Activated naive CD8-positive, alpha-beta T cell treated with anti-CD3 and anti-CD28 coated beads, Interleukin-2, amount 50 U/mL, for 24 hours (primary cell): ENCODE data around the gene AHSA1.
A peak's percentile ranks its signal among the peaks of the same experiment; 100 is the strongest.

Experiments
- ATAC-seq: fragments of 150-1000 bp; cut with Tn5 transposase; one replicate; pipeline ENCODE4 v1.10.0; 2021
- DNase-seq: peaks from one replicate; pipeline ENCODE4 v3.0.0; 2021
- H3K27ac Mint-ChIP-seq: one replicate; pipeline ENCODE4 v1.8.0; 2021; ENCODE audit warnings: mild to moderate bottlenecking, mixed read lengths
- H3K27me3 Mint-ChIP-seq: one replicate; pipeline ENCODE4 v1.8.0; 2021; ENCODE audit warnings: mixed read lengths
- H3K36me3 Mint-ChIP-seq: one replicate; pipeline ENCODE4 v1.8.0; 2021; ENCODE audit warnings: low read depth, mixed read lengths
- H3K4me1 Mint-ChIP-seq: one replicate; pipeline ENCODE4 v1.8.0; 2021; ENCODE audit warnings: mixed read lengths
- H3K4me3 Mint-ChIP-seq: one replicate; pipeline ENCODE4 v1.8.0; 2021; ENCODE audit warnings: mild to moderate bottlenecking, moderate library complexity, mixed read lengths
- H3K9me3 Mint-ChIP-seq: one replicate; pipeline ENCODE4 v1.8.0; 2021; ENCODE audit warnings: mixed read lengths

Gene AHSA1

GRCh38 chr14:77457115-77457521 is 775 bp upstream of the AHSA1 start:
- ATAC-seq = peak; percentile 0
- H3K27ac Mint-ChIP-seq = peak overlapping the region; percentile 100
- DNase-seq = no peak
- H3K4me1 Mint-ChIP-seq = peaks cover 36% of the 10 kb centered on the region
- no peaks in the 10 kb centered on the region for H3K27me3 Mint-ChIP-seq
- H3K4me3 Mint-ChIP-seq = peak overlapping the region; percentile 100
- H3K36me3 Mint-ChIP-seq = peaks cover 38% of the 10 kb centered on the region
- H3K9me3 Mint-ChIP-seq = no peaks in the 10 kb centered on the region

DNA sequence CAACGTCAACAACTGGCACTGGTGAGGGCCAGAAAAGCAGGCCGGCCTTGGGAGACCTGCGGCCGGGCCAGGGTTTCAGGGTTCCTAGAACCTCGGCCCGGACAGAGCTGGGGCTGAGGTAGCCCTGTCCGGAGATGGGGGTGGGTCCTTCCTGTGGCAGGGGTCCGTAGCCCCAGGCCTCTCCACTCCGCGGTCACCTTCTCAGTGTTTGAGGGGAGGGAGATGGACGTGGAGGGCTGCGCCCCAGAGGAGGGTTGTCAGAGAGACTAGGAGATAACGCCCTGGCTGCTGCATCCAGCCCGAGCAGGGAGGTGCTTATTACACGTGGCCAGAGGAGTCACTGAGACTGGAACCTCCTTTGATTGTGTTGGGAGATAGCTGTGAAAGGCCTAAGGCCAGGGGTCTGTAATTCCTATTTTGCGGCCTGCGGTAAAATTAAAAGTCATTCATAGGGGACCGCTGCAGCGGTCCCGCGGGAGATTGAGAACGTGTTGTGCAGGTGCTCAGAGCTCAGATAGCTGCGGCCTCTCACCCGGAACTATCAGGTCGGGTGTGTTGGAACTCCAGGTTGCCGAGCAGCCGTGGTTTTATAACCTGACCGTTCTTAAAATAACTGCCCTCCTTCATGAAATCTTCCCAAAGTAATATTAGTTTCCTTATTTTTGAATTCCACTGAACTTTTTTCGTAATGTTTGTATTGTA is 507 bp downstream of the AHSA1 start:
- Mint-ChIP-seq H3K36me3 (peaks cover 43% of the 10 kb centered on the region), H3K27ac (peak overlapping the region; percentile 100), H3K27me3 (no peaks in the 10 kb centered on the region), H3K4me3 (peak overlapping the region; percentile 100), H3K9me3 (no peaks in the 10 kb centered on the region), H3K4me1 (peaks cover 36% of the 10 kb centered on the region)
- ATAC-seq (peak; percentile 25), DNase-seq (peak; percentile 48)

DNA sequence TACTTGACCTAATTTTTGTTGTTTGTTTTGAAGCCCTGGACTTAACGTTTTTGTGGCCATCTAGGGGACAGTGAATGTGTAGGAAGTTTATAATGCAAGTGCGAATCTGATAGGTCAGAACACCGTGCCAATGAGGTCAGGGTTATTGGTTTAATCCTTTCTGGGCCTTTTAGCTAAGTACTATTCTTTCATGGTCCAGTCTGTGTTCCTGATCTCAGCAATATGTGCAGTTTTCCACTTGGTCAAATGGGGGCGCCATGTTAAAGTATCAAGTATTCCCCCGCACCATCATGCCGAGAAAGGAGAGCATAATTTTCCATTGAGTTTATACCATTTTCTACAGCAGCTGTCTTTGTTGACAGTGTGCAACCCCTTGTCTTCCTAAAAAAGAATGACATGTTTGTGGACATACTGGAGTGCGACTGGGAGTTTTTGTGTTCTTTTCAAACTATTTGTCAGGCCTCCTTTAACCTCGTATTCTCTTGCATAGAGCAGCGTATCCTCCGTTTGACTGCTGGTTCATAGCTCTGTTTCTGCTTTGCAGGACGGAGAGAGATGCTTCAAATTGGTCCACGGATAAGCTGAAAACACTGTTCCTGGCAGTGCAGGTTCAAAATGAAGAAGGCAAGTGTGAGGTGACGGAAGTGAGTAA is 1.3 kb downstream of the AHSA1 start:
- Mint-ChIP-seq H3K4me3 (peak overlapping the region; percentile 100), H3K27ac (peak overlapping the region; percentile 100), H3K4me1 (peaks cover 40% of the 10 kb centered on the region), H3K27me3 (no peaks in the 10 kb centered on the region), H3K36me3 (peaks cover 47% of the 10 kb centered on the region), H3K9me3 (no peaks in the 10 kb centered on the region)
- ATAC-seq (no peak), DNase-seq (peak; percentile 76)

GRCh38 chr14:77467801-77468200 is 9.9 kb downstream of the AHSA1 start:
- Mint-ChIP-seq H3K36me3 (peaks cover 57% of the 10 kb centered on the region), H3K4me1 (peaks cover 3% of the 10 kb centered on the region), H3K9me3 (no peaks in the 10 kb centered on the region), H3K4me3 (no peak overlapping the region), H3K27me3 (no peaks in the 10 kb centered on the region), H3K27ac (no peak overlapping the region)
- no peak for DNase-seq
- ATAC-seq = no peak

DNA sequence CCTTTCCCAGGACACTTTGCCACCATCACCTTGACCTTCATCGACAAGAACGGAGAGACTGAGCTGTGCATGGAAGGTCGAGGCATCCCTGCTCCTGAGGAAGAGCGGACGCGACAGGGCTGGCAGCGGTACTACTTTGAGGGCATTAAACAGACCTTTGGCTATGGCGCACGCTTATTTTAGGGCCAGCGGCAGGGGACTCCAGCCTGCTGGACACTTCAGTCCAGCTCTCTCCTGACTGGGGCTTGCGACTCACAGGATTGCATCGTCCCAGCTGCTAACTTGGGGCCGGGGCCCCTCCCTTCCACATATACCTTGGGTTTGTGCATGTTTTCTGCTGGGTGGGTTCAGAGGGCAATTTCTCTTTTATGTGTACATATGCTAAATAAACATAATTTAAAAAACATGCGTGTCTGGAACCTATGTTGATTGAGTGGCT is 11.2 kb downstream of the AHSA1 start:
- DNase-seq (no peak), ATAC-seq (no peak)
- H3K27me3 Mint-ChIP-seq = no peaks in the 10 kb centered on the region
- no peak overlapping the region for H3K4me3 Mint-ChIP-seq
- no peaks in the 10 kb centered on the region for H3K9me3 Mint-ChIP-seq
- H3K27ac Mint-ChIP-seq = peak overlapping the region; percentile 52
- no peaks in the 10 kb centered on the region for H3K4me1 Mint-ChIP-seq
- peaks cover 48% of the 10 kb centered on the region for H3K36me3 Mint-ChIP-seq

- ATAC-seq = no peak
- H3K27ac Mint-ChIP-seq = no peak overlapping the region
- H3K4me3 Mint-ChIP-seq = no peak overlapping the region
- no peaks in the 10 kb centered on the region for H3K4me1 Mint-ChIP-seq
- no peaks in the 10 kb centered on the region for H3K9me3 Mint-ChIP-seq
- DNase-seq = no peak
- H3K36me3 Mint-ChIP-seq = peaks cover 46% of the 10 kb centered on the region
- no peaks in the 10 kb centered on the region for H3K27me3 Mint-ChIP-seq
Observed at GRCh38 chr14:77469539-77469938, 11.6 kb downstream of the AHSA1 start.

- H3K27me3 Mint-ChIP-seq = no peaks in the 10 kb centered on the region
- no peaks in the 10 kb centered on the region for H3K4me1 Mint-ChIP-seq
- peaks cover 38% of the 10 kb centered on the region for H3K36me3 Mint-ChIP-seq
- ATAC-seq (no peak), DNase-seq (no peak)
- no peak overlapping the region for H3K27ac Mint-ChIP-seq
- H3K4me3 Mint-ChIP-seq = no peak overlapping the region
- H3K9me3 Mint-ChIP-seq = no peaks in the 10 kb centered on the region
Observed at GRCh38 chr14:77470224-77470870, 12.5 kb downstream of the AHSA1 start.

- DNase-seq = no peak
- Mint-ChIP-seq H3K27me3 (no peaks in the 10 kb centered on the region), H3K27ac (no peak overlapping the region), H3K4me1 (no peaks in the 10 kb centered on the region), H3K4me3 (no peak overlapping the region), H3K9me3 (no peaks in the 10 kb centered on the region), H3K36me3 (peaks cover 9% of the 10 kb centered on the region)
- no peak for ATAC-seq
Observed at GRCh38 chr14:77473921-77474320, 16.0 kb downstream of the AHSA1 start.

GRCh38 chr14:77474479-77475177 is 16.7 kb downstream of the AHSA1 start:
- no peak overlapping the region for H3K27ac Mint-ChIP-seq

DNA sequence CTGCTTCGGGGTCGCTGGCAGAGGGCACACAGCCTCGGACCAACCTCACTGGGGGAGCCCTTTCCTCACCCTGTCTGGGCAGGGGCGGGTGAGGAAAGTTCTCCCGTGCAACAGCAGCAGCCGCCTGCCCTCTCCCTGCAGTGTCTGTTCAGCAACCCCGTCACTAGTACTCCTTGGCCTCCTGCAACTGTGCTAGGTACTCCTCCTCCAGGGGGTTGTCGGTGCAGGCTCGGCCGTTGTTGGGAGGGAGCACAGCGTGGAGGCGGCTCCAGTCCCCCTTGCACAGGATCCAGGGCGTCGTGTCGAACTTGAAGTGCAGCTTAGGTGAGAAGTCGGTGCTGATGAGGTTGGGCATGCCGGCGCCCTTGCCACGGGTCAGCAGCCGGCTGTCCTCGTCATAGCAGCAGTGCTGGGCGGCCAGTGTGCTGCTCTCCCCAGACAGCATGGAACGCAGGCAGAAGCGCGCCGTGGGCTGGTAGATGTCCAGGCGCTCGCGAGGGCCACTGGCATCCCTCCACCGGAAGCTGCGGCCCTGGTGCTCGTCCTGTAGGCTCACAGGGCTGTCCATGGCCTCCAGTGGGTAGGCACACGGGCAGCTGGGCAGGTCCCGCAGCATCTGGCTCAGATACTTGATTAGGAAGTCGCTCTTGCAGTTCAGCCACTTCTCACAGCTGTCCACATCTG is 17.7 kb downstream of the AHSA1 start:
- no peaks in the 10 kb centered on the region for H3K27me3 Mint-ChIP-seq
- ATAC-seq = no peak
- DNase-seq = no peak

More at GRCh38 chr14:77474479-77475177, 16.7 kb downstream of the AHSA1 start:
- Mint-ChIP-seq H3K27me3 (no peaks in the 10 kb centered on the region), H3K9me3 (no peaks in the 10 kb centered on the region), H3K36me3 (peaks cover 2% of the 10 kb centered on the region), H3K4me3 (no peak overlapping the region), H3K4me1 (no peaks in the 10 kb centered on the region)
- ATAC-seq (no peak), DNase-seq (no peak)

GRCh38 chr14:77478029-77478428 is 20.1 kb downstream of the AHSA1 start:
- Mint-ChIP-seq H3K27ac (no peak overlapping the region), H3K36me3 (no peaks in the 10 kb centered on the region), H3K4me3 (no peak overlapping the region), H3K27me3 (no peaks in the 10 kb centered on the region), H3K9me3 (no peaks in the 10 kb centered on the region), H3K4me1 (no peaks in the 10 kb centered on the region)
- ATAC-seq (no peak), DNase-seq (no peak)

More for the DNA sequence above, 17.7 kb downstream of the AHSA1 start:
- H3K9me3 Mint-ChIP-seq = no peaks in the 10 kb centered on the region
- H3K36me3 Mint-ChIP-seq = no peaks in the 10 kb centered on the region
- no peak overlapping the region for H3K27ac Mint-ChIP-seq
- H3K4me1 Mint-ChIP-seq = no peaks in the 10 kb centered on the region
- H3K4me3 Mint-ChIP-seq = no peak overlapping the region

DNA sequence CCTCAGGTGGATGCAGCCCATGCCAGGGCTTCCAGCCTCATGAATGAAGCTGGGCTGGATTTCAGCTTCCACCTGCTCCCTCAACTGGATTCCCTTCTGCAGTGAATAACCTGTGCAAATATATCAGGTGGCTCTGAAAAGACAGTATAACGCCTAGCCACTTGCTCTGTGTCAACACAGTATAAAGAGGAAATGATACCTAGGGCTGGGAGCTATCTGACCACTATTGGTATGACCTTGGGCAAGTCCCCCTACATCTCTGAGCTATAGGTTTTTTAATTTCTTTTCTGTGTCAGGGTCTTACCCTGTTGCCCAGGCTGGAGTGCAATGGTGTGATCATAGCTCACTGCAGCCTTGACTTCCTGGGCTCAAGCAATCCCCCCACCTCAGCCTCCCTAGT is 20.9 kb downstream of the AHSA1 start:
- no peaks in the 10 kb centered on the region for H3K4me1 Mint-ChIP-seq
- DNase-seq = no peak

DNA sequence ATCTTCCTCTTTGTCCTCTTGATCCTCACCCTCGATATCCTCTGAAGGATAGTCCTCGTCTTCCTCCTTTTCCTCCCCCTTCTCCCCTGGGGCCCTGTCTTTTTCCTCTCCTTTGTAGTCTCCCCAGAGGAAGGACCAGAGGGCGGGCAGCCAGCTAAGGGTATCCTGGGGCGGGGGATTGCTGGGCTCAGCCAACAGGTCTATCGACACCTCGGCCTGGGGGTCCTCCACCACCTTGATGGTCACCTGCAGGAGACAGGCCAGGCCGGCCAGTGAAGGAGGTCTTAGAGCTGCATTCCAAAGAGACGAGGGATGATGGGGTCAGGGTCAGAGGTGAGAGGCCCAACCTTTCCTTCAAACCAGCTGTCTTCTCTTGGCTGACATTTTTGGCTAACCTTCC is 24.5 kb downstream of the AHSA1 start:
- no peaks in the 10 kb centered on the region for H3K36me3 Mint-ChIP-seq
- DNase-seq (no peak), ATAC-seq (no peak)
- no peak overlapping the region for H3K4me3 Mint-ChIP-seq
- no peaks in the 10 kb centered on the region for H3K27me3 Mint-ChIP-seq
- H3K4me1 Mint-ChIP-seq = no peaks in the 10 kb centered on the region
- no peaks in the 10 kb centered on the region for H3K9me3 Mint-ChIP-seq
- no peak overlapping the region for H3K27ac Mint-ChIP-seq

More for the DNA sequence above, 20.9 kb downstream of the AHSA1 start:
- peak; percentile 22 for ATAC-seq
- Mint-ChIP-seq H3K36me3 (no peaks in the 10 kb centered on the region), H3K27me3 (no peaks in the 10 kb centered on the region), H3K4me3 (no peak overlapping the region), H3K27ac (no peak overlapping the region), H3K9me3 (no peaks in the 10 kb centered on the region)

- Mint-ChIP-seq H3K27me3 (no peaks in the 10 kb centered on the region), H3K4me1 (no peaks in the 10 kb centered on the region), H3K4me3 (no peak overlapping the region), H3K36me3 (no peaks in the 10 kb centered on the region), H3K27ac (no peak overlapping the region), H3K9me3 (no peaks in the 10 kb centered on the region)
- DNase-seq (no peak), ATAC-seq (no peak)
Observed at GRCh38 chr14:77485256-77485655, 27.4 kb downstream of the AHSA1 start.
